Muscle layer of colon (tissue), 2 donors: ENCODE measurements around the gene ADCK1.

Experiments
- H3K27ac ChIP-seq: one replicate; pipeline ENCODE4 v1.7.0; 2013; ENCODE audit warnings: low read depth, mild to moderate bottlenecking, low read length, moderate library complexity
- H3K27me3 ChIP-seq, 2 donors: one replicate each; pipeline ENCODE4 v1.7.0; 2013; ENCODE audit warnings: low read length in 2 of 2, mild to moderate bottlenecking in 2 of 2; ENCODE audit not compliant: insufficient read depth in 2 of 2, control insufficient read depth in 1 of 2
- H3K36me3 ChIP-seq: one replicate; pipeline ENCODE4 v1.7.0; 2013; ENCODE audit warnings: mild to moderate bottlenecking, low read length; ENCODE audit not compliant: insufficient read depth
- H3K4me1 ChIP-seq: one replicate; pipeline ENCODE4 v1.7.0; 2013; ENCODE audit warnings: mild to moderate bottlenecking, low read length; ENCODE audit not compliant: insufficient read depth
- H3K4me3 ChIP-seq, 2 donors: one replicate each; pipeline ENCODE4 v1.7.0; 2013; ENCODE audit warnings: low read length in 2 of 2, low read depth in 1 of 2, mild to moderate bottlenecking in 1 of 2, moderate library complexity in 1 of 2
- H3K9ac ChIP-seq: one replicate; pipeline ENCODE4 v1.7.0; 2013; ENCODE audit warnings: low read length
- H3K9me3 ChIP-seq: one replicate; pipeline ENCODE4 v1.7.0; 2013; ENCODE audit warnings: mild to moderate bottlenecking, low read length
- donor health status: abdominal sarcoma.
- donor health status: Adenocarcinoma of cecum.

ADCK1 gene

DNA sequence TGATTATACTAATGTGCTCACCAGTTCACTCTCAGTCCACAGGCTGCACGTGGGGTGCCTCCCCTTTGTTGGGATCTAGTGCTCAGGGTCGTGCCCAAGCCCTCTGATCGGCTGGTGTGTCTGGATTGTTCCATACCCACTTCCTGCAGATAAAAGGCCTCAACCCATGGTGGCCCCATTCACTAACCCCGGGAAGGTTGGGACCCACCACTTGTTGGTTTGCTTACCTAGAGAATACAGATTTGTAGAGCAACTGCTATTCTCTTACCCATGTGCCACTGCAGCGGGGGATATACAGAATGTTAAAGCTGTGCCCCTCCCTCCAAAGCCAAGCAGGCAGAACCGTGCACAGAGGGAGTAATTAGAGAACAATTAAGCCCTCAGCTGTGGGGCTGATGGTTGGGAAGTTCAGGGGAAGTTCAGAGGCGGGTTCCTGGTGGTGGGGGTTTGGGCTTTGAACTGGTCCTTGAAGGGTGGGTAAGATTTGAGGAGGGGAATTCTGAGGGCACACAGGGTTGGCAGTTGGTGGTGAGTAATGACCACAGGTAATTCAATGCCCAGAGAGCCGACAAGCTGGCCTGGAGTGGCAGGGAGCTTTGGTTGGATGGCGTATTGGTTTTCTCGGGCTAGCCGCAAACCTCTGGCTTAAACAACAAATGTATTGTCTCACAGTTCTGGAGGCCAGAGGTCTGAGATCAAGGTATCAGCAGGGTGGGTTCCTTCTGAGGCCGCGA, 68.8 kb downstream of the ADCK1 start:
- Histone ChIP-seq H3K27me3 (no peaks in the 10 kb centered on the region), H3K36me3 (no peaks in the 10 kb centered on the region), H3K9me3 (no peaks in the 10 kb centered on the region), H3K9ac (no peak overlapping the region), H3K27ac (no peak overlapping the region), H3K4me1 (no peaks in the 10 kb centered on the region), H3K4me3 (no peak overlapping the region)

DNA sequence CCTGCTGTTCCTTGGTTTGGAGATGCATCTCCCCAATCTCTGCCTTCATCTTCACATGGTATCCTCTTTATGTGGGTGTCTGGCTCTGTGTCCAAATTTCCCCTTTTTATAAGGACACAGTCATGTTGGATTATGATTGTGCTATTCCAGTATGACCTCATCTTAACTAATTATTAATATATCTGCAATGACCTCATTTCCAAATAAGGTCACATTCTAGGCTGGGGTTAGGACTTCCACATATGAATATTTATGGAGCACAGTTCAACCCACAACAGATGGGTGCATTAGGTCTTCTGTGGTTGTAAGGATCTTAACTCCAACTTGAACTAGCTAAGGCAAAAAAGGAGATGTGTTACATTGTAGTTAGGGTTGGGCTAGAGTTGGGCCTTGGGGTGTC, 69.4 kb downstream of the ADCK1 start:
- Histone ChIP-seq H3K4me1 (no peaks in the 10 kb centered on the region), H3K4me3 (no peak overlapping the region), H3K27me3 (no peaks in the 10 kb centered on the region), H3K9me3 (no peaks in the 10 kb centered on the region), H3K36me3 (no peaks in the 10 kb centered on the region), H3K9ac (no peak overlapping the region), H3K27ac (no peak overlapping the region)

DNA sequence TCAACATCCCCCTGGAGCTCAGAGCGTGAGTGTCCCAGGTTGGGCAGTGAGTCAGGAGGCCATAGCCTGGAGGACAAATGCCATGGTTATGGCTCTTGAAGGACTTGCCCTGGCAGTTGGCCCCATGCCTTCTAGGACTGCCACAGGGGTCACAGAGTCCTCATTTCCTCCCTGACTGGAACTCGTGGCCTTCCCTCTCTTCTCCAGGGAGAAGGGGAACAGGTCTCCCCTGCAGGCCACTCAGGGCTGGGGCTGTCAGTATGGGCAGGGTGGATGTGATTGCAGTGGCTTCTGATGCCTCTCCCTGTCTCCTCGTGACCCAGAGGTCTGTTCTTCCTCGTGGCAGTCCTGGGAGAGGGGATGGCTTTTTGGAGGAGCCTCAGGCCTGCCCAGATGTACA, 70.7 kb downstream of the ADCK1 start:
- H3K4me1 ChIP-seq, result no peaks in the 10 kb centered on the region
- H3K27me3 ChIP-seq, result no peaks in the 10 kb centered on the region
- H3K9ac ChIP-seq, result no peak overlapping the region
- H3K27ac ChIP-seq, result no peak overlapping the region
- no peak overlapping the region for H3K4me3 ChIP-seq
- H3K36me3 ChIP-seq, result no peaks in the 10 kb centered on the region
- H3K9me3 ChIP-seq, result no peaks in the 10 kb centered on the region

DNA sequence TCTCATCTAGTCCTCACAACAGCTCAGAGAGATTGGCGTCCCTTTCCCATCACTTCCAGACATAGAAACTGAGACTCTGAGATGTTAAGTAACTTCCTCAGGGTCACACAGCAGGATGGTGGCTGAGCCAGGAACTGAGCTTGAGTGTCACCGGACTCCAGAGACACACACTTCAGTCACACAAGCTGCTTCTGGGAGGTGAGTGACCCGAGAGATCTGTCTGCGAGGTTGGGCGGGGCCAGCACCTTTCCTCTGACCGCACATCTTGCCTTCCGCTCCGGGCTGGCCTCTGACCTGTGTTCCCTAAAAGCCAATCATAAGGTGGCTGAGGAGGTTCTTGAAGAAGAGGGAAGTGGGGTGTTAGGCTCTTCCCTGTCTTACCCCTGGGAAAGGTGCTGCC, 72.2 kb downstream of the ADCK1 start:
- H3K27ac ChIP-seq, result no peak overlapping the region
- H3K36me3 ChIP-seq, result no peaks in the 10 kb centered on the region
- H3K9ac ChIP-seq, result no peak overlapping the region
- H3K4me1 ChIP-seq, result no peaks in the 10 kb centered on the region
- H3K27me3 ChIP-seq, result no peaks in the 10 kb centered on the region
- no peak overlapping the region for H3K4me3 ChIP-seq
- H3K9me3 ChIP-seq, result no peaks in the 10 kb centered on the region

DNA sequence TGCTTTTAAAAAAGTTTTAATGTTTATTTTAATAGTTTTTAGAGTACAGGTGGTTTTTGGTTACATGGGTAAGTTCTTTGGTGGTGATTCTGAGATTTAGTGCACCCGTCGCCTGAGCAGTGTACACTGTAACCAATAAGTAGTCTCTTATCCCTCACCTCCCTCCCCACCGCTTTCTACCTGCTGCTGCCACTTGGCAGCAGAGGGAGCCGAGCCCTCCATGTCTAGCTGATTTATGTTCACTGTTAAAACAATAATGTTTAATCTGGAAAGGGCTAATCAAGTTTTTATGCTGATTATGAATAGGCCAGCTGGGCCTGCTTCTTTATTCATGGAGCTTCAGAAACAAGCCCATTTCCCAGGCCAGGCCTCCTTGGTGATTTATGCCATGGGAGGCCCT, 73.1 kb downstream of the ADCK1 start:
- no peaks in the 10 kb centered on the region for H3K4me1 ChIP-seq
- no peaks in the 10 kb centered on the region for H3K27me3 ChIP-seq
- no peaks in the 10 kb centered on the region for H3K9me3 ChIP-seq
- H3K9ac ChIP-seq, result no peak overlapping the region
- no peak overlapping the region for H3K27ac ChIP-seq
- H3K36me3 ChIP-seq, result no peaks in the 10 kb centered on the region
- no peak overlapping the region for H3K4me3 ChIP-seq

DNA sequence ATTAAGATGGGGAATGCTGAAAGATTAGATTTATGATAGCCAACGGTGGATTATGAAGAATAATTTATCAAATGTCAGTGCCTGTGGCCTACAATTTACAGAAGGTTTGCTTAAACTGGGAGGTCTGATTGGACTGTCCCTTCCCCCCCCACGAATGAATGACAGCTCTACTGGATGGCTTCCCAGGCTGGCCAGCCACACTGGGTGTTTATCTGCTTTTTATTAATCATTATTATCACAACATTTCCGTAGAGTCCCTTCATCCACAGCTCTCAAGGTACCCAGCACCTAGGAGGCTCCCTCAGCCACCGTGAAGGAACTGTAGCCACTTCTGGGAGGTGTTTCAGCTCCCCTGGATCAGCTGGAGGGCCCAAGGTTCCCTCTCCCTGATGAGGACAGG, 78.9 kb downstream of the ADCK1 start:
- Histone ChIP-seq H3K27me3 (no peaks in the 10 kb centered on the region), H3K4me3 (no peak overlapping the region), H3K36me3 (no peaks in the 10 kb centered on the region), H3K9ac (no peak overlapping the region), H3K27ac (no peak overlapping the region), H3K4me1 (peaks cover 9% of the 10 kb centered on the region), H3K9me3 (no peaks in the 10 kb centered on the region)

DNA sequence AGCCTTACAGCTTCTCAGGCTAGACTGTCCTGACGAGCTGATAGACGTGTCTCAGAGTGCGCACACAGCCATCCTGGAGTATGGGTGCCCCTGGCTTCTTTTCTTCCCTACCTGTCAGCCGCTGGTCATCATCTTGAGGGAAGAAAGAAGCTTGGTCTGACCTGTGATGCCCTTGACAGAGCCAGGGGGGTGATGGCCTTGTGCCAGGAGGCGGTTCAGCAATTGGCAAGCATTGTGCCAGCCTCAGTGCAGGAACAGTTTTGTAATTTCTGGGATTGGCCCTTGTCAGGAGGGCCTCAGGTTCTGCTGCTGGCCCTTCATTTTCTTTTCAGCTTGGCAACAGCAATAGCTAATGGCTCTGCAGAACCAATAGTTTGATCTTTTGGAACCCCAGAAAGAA, 80.1 kb downstream of the ADCK1 start:
- Histone ChIP-seq H3K27me3 (no peaks in the 10 kb centered on the region), H3K9me3 (no peaks in the 10 kb centered on the region), H3K27ac (no peak overlapping the region), H3K4me1 (peaks cover 9% of the 10 kb centered on the region), H3K4me3 (no peak overlapping the region), H3K36me3 (no peaks in the 10 kb centered on the region), H3K9ac (no peak overlapping the region)

DNA sequence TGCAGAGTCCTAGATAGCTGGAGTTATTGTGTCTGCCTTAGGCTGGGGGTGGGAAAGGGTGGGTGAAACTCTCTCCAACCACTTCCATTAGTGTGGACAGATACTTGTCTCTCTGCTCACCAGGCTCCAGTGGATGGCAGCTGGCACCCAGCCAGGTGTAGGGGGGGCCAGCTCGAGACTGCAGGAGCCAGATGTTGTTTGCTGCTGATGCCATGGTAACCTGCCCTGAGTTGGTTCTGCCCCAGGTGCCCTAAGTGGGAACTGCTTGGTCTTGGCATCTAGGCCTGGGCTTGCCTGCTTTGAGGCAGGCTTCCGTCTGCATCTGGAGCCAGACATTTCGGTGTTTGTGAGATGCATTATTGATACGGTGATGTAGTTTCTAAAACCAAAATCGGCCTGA, 82.2 kb downstream of the ADCK1 start:
- H3K9me3 ChIP-seq, result no peaks in the 10 kb centered on the region
- peaks cover 9% of the 10 kb centered on the region for H3K4me1 ChIP-seq
- H3K9ac ChIP-seq, result no peak overlapping the region
- no peak overlapping the region for H3K4me3 ChIP-seq
- H3K27me3 ChIP-seq, result no peaks in the 10 kb centered on the region
- H3K36me3 ChIP-seq, result no peaks in the 10 kb centered on the region
- no peak overlapping the region for H3K27ac ChIP-seq

DNA sequence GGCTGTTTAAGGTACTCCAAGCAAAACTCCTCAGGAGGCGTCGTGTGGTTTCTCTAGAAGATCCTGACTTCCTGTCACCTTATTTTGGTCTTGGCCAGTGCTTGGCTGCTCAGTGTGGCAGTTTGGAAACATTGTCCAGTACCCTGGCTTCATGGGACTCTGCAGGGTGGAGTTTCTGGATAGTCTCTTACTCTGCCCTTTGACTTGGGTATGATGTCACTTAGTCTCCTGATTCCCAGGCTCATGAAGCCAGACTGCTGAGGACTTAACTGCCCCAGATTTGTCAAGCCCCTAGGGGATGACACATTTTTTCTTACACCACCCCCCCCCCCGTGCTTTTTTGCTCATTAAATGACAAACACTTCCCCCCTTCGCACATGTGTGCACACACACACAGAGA, 82.7 kb downstream of the ADCK1 start:
- Histone ChIP-seq H3K4me3 (no peak overlapping the region), H3K9me3 (no peaks in the 10 kb centered on the region), H3K27me3 (no peaks in the 10 kb centered on the region), H3K9ac (no peak overlapping the region), H3K4me1 (peaks cover 9% of the 10 kb centered on the region), H3K27ac (no peak overlapping the region), H3K36me3 (peaks cover 5% of the 10 kb centered on the region)

DNA sequence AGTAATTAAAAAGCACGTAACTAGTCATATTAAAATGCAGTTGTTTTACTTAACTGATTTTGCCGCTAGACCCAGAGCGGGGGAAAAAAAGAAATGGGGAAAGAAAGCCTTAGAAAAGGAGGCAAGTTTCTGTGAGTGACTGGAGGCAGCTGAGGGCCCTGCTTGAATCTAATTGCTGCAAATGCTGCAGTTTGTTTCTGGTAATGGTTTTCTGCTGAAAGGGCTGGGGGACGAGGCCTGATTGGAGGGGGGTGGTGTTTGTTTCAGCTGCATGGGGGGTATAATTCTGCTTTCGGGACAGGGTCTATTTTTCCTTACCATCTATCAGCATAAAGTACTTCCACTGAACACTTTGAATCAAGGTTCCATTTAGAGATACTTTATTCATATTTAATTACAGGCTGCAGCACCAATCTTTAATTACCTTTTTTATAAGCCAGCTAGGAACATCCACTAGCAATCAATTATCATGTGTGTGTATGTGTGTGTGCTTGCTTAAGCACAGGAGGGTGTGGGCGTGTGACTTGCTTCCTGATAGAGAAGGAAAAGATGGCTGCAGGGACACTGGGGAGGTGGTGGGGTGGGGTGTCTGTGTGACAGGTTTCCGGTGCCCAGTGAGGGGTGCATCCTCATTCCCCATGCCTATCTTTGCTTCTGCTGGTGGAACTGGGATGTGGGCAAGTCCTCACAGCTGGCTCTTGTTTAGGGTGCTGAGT, 83.4 kb downstream of the ADCK1 start:
- H3K9ac ChIP-seq, result no peak overlapping the region
- no peak overlapping the region for H3K27ac ChIP-seq

DNA sequence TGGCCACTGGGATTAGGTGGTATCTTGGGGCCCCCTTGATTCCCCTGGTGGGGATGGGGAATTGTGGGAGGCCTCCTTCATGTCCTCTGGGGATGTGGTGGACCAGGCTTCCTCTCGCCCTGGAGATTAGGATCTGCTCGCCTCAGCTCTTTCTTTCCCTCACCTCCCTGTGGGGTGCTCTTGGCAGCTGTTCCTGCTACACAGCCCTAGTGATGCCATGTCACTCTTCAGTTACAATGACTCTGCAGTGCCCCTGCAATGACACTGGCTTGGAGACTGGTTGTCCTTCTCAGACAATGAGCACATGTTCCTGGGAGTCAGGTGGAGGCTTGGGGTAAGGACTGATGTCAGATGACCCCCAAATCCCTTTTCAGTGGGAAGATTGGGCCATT, 83.9 kb downstream of the ADCK1 start:
- H3K9me3 ChIP-seq, result no peaks in the 10 kb centered on the region
- H3K27me3 ChIP-seq, result no peaks in the 10 kb centered on the region
- no peak overlapping the region for H3K4me3 ChIP-seq
- H3K9ac ChIP-seq, result no peak overlapping the region
- peaks cover 9% of the 10 kb centered on the region for H3K4me1 ChIP-seq
- H3K27ac ChIP-seq, result no peak overlapping the region
- H3K36me3 ChIP-seq, result peaks cover 6% of the 10 kb centered on the region

More for the DNA sequence above, 83.4 kb downstream of the ADCK1 start:
- H3K4me1 ChIP-seq, result peaks cover 9% of the 10 kb centered on the region
- H3K4me3 ChIP-seq, result no peak overlapping the region
- H3K27me3 ChIP-seq, result no peaks in the 10 kb centered on the region
- H3K36me3 ChIP-seq, result peaks cover 6% of the 10 kb centered on the region
- H3K9me3 ChIP-seq, result no peaks in the 10 kb centered on the region

DNA sequence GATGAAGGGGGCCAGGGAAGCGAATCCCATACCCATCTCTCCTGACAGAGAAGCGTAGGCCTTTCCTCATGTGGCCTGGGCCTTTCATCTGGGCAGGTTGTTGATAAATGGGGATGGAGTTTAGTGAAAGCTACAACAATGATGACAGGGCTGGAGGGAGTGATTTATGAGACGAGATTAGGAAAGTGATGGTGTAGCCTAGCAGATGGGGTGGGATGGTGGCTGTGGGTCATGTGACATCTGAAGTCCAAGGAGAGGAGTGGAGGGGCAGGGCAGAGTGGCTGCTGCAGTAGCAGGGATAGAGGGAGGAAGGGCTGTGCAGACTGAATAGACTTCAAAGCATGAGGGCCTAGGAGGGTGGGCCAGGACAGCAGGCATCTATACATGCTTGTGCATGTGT, 85.5 kb downstream of the ADCK1 start:
- Histone ChIP-seq H3K4me1 (peaks cover 9% of the 10 kb centered on the region), H3K9me3 (no peaks in the 10 kb centered on the region), H3K4me3 (no peak overlapping the region), H3K36me3 (peaks cover 6% of the 10 kb centered on the region), H3K9ac (no peak overlapping the region), H3K27me3 (no peaks in the 10 kb centered on the region), H3K27ac (no peak overlapping the region)
